ENCODE measurements around the gene A3GALT2.

Gene A3GALT2

GRCh38 chr1:33289858-33290154 lies 31.1 kb downstream of the A3GALT2 start:
- H3K4me3 ChIP-seq (ENCODE audit: low read depth, low read length) = no peak overlapping the region
- TF ChIP-seq CTCF (IDR thresholded peaks at IDR 0.05; ENCODE audit: low read depth, low read length, missing control alignments) = no peak
- no peak for DNase-seq (ENCODE audit: low read depth)

GRCh38 chr1:33288976-33289857 lies 31.7 kb downstream of the A3GALT2 start:
- DNase-seq (ENCODE audit: low read depth) = no peak
- no peak for TF ChIP-seq CTCF (IDR thresholded peaks at IDR 0.05; ENCODE audit: low read depth, low read length, missing control alignments)
- H3K4me3 ChIP-seq (ENCODE audit: low read depth, low read length) = no peak overlapping the region

GRCh38 chr1:33287317-33287716 lies 33.6 kb downstream of the A3GALT2 start:
- no peak for DNase-seq (ENCODE audit: low read depth)
- no peak for TF ChIP-seq CTCF (IDR thresholded peaks at IDR 0.05; ENCODE audit: low read depth, low read length, missing control alignments)
- no peak overlapping the region for H3K4me3 ChIP-seq (ENCODE audit: low read depth, low read length)

GRCh38 chr1:33286451-33287185 lies 34.3 kb downstream of the A3GALT2 start:
- no peak for DNase-seq (ENCODE audit: low read depth)
- no peak for TF ChIP-seq CTCF (IDR thresholded peaks at IDR 0.05; ENCODE audit: low read depth, low read length, missing control alignments)
- no peak overlapping the region for H3K4me3 ChIP-seq (ENCODE audit: low read depth, low read length)

GRCh38 chr1:33284049-33284448 lies 36.8 kb downstream of the A3GALT2 start:
- DNase-seq (ENCODE audit: low read depth) = no peak
- H3K4me3 ChIP-seq (ENCODE audit: low read depth, low read length) = no peak overlapping the region
- no peak for TF ChIP-seq CTCF (IDR thresholded peaks at IDR 0.05; ENCODE audit: low read depth, low read length, missing control alignments)

GRCh38 chr1:33282791-33283190 lies 38.1 kb downstream of the A3GALT2 start:
- DNase-seq (ENCODE audit: low read depth) = no peak
- no peak for TF ChIP-seq CTCF (IDR thresholded peaks at IDR 0.05; ENCODE audit: low read depth, low read length, missing control alignments)
- no peak overlapping the region for H3K4me3 ChIP-seq (ENCODE audit: low read depth, low read length)
